GM23338 (cell line): ENCODE results near the gene FRMD3.

Experiments
- CREB1 ChIP-seq: fragments of 250-450 bp; sonication (Bioruptor Pico); IDR thresholded peaks from 2 replicates; pipeline ENCODE4 v1.5.0; 2020; ENCODE audit warnings: low read depth, mild to moderate bottlenecking, moderate library complexity
- EZH2 ChIP-seq: fragments of 200-600 bp; sonication (generic); IDR thresholded peaks from one replicate; pipeline ENCODE4 v1.8.0; 2017; ENCODE audit warnings: antibody characterized with exemption, mild to moderate bottlenecking, low read depth; ENCODE audit not compliant: unreplicated experiment
- EZH2phosphoT487 ChIP-seq: fragments of 200-600 bp; sonication (generic); IDR thresholded peaks from one replicate; pipeline ENCODE4 v1.8.1; 2018; ENCODE audit warnings: antibody characterized with exemption; ENCODE audit not compliant: unreplicated experiment
- JUNB ChIP-seq: IDR thresholded peaks from one replicate; pipeline ENCODE4 v1.6.1; 2016; ENCODE audit warnings: antibody characterized with exemption; ENCODE audit not compliant: unreplicated experiment
- POLR2AphosphoS5 ChIP-seq: IDR thresholded peaks from 2 replicates; pipeline ENCODE4 v1.6.1; 2016; ENCODE audit warnings: antibody characterized with exemption, low read depth
- TF ChIP-seq, protein P1 (sequence below), 2 experiments: fragments of 200-600 bp in 1 of 2; sonication (generic) in 1 of 2; conservative IDR thresholded peaks; 2 replicates each; pipeline versions ENCODE4 v1.5.1 to v1.6.1; 2016 to 2017; ENCODE audit warnings: antibody characterized with exemption in 2 of 2, low read depth in 2 of 2, mild to moderate bottlenecking in 2 of 2, moderate library complexity in 1 of 2
- TF ChIP-seq, protein P2 (sequence below): IDR thresholded peaks from one replicate; pipeline ENCODE4 v1.6.1; 2018; ENCODE audit warnings: antibody characterized with exemption; ENCODE audit not compliant: unreplicated experiment
- TF ChIP-seq, protein P3 (sequence below): IDR thresholded peaks from 2 replicates; pipeline ENCODE4 v1.6.1; 2016; ENCODE audit warnings: antibody characterized with exemption
- TF ChIP-seq, protein P4 (sequence below): fragments of 250-450 bp; sonication (Bioruptor Pico); IDR thresholded peaks from 2 replicates; pipeline ENCODE4 v1.5.0; 2020; ENCODE audit warnings: mild to moderate bottlenecking, moderate library complexity

DNA sequence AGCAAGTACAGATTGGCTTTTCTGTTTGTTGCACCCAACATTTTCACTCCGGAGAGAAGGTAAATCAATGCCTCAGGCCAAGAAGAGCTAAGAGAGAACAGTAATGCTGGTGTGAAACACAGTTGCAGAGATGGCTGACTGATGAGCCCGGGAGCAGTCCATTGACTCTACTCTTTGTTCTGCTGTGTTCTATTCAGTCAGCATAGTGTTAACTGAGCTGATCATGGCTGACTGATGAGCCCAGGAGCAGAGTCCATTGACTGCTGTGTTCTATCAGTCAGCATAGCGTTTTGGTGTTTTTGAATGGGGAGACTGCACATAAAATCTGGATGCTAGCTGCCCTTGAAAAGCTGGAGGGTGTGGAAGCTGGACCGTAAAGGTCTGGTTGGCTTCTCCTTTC lies 141.4 kb downstream of the FRMD3 start:
- TF ChIP-seq POLR2AphosphoS5 = no peak
- TF ChIP-seq, protein P1, sequence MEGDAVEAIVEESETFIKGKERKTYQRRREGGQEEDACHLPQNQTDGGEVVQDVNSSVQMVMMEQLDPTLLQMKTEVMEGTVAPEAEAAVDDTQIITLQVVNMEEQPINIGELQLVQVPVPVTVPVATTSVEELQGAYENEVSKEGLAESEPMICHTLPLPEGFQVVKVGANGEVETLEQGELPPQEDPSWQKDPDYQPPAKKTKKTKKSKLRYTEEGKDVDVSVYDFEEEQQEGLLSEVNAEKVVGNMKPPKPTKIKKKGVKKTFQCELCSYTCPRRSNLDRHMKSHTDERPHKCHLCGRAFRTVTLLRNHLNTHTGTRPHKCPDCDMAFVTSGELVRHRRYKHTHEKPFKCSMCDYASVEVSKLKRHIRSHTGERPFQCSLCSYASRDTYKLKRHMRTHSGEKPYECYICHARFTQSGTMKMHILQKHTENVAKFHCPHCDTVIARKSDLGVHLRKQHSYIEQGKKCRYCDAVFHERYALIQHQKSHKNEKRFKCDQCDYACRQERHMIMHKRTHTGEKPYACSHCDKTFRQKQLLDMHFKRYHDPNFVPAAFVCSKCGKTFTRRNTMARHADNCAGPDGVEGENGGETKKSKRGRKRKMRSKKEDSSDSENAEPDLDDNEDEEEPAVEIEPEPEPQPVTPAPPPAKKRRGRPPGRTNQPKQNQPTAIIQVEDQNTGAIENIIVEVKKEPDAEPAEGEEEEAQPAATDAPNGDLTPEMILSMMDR (conservative IDR thresholded peaks at IDR 0.05; ENCODE audit: low read depth in 2 of 2) = no peak
- no peak for TF ChIP-seq EZH2
- no peak for TF ChIP-seq CREB1
- no peak for TF ChIP-seq JUNB
- TF ChIP-seq, protein P2, sequence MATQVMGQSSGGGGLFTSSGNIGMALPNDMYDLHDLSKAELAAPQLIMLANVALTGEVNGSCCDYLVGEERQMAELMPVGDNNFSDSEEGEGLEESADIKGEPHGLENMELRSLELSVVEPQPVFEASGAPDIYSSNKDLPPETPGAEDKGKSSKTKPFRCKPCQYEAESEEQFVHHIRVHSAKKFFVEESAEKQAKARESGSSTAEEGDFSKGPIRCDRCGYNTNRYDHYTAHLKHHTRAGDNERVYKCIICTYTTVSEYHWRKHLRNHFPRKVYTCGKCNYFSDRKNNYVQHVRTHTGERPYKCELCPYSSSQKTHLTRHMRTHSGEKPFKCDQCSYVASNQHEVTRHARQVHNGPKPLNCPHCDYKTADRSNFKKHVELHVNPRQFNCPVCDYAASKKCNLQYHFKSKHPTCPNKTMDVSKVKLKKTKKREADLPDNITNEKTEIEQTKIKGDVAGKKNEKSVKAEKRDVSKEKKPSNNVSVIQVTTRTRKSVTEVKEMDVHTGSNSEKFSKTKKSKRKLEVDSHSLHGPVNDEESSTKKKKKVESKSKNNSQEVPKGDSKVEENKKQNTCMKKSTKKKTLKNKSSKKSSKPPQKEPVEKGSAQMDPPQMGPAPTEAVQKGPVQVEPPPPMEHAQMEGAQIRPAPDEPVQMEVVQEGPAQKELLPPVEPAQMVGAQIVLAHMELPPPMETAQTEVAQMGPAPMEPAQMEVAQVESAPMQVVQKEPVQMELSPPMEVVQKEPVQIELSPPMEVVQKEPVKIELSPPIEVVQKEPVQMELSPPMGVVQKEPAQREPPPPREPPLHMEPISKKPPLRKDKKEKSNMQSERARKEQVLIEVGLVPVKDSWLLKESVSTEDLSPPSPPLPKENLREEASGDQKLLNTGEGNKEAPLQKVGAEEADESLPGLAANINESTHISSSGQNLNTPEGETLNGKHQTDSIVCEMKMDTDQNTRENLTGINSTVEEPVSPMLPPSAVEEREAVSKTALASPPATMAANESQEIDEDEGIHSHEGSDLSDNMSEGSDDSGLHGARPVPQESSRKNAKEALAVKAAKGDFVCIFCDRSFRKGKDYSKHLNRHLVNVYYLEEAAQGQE = no peak
- no peak for TF ChIP-seq EZH2phosphoT487
- TF ChIP-seq, protein P3, sequence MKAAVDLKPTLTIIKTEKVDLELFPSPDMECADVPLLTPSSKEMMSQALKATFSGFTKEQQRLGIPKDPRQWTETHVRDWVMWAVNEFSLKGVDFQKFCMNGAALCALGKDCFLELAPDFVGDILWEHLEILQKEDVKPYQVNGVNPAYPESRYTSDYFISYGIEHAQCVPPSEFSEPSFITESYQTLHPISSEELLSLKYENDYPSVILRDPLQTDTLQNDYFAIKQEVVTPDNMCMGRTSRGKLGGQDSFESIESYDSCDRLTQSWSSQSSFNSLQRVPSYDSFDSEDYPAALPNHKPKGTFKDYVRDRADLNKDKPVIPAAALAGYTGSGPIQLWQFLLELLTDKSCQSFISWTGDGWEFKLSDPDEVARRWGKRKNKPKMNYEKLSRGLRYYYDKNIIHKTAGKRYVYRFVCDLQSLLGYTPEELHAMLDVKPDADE = no peak
- TF ChIP-seq, protein P4, sequence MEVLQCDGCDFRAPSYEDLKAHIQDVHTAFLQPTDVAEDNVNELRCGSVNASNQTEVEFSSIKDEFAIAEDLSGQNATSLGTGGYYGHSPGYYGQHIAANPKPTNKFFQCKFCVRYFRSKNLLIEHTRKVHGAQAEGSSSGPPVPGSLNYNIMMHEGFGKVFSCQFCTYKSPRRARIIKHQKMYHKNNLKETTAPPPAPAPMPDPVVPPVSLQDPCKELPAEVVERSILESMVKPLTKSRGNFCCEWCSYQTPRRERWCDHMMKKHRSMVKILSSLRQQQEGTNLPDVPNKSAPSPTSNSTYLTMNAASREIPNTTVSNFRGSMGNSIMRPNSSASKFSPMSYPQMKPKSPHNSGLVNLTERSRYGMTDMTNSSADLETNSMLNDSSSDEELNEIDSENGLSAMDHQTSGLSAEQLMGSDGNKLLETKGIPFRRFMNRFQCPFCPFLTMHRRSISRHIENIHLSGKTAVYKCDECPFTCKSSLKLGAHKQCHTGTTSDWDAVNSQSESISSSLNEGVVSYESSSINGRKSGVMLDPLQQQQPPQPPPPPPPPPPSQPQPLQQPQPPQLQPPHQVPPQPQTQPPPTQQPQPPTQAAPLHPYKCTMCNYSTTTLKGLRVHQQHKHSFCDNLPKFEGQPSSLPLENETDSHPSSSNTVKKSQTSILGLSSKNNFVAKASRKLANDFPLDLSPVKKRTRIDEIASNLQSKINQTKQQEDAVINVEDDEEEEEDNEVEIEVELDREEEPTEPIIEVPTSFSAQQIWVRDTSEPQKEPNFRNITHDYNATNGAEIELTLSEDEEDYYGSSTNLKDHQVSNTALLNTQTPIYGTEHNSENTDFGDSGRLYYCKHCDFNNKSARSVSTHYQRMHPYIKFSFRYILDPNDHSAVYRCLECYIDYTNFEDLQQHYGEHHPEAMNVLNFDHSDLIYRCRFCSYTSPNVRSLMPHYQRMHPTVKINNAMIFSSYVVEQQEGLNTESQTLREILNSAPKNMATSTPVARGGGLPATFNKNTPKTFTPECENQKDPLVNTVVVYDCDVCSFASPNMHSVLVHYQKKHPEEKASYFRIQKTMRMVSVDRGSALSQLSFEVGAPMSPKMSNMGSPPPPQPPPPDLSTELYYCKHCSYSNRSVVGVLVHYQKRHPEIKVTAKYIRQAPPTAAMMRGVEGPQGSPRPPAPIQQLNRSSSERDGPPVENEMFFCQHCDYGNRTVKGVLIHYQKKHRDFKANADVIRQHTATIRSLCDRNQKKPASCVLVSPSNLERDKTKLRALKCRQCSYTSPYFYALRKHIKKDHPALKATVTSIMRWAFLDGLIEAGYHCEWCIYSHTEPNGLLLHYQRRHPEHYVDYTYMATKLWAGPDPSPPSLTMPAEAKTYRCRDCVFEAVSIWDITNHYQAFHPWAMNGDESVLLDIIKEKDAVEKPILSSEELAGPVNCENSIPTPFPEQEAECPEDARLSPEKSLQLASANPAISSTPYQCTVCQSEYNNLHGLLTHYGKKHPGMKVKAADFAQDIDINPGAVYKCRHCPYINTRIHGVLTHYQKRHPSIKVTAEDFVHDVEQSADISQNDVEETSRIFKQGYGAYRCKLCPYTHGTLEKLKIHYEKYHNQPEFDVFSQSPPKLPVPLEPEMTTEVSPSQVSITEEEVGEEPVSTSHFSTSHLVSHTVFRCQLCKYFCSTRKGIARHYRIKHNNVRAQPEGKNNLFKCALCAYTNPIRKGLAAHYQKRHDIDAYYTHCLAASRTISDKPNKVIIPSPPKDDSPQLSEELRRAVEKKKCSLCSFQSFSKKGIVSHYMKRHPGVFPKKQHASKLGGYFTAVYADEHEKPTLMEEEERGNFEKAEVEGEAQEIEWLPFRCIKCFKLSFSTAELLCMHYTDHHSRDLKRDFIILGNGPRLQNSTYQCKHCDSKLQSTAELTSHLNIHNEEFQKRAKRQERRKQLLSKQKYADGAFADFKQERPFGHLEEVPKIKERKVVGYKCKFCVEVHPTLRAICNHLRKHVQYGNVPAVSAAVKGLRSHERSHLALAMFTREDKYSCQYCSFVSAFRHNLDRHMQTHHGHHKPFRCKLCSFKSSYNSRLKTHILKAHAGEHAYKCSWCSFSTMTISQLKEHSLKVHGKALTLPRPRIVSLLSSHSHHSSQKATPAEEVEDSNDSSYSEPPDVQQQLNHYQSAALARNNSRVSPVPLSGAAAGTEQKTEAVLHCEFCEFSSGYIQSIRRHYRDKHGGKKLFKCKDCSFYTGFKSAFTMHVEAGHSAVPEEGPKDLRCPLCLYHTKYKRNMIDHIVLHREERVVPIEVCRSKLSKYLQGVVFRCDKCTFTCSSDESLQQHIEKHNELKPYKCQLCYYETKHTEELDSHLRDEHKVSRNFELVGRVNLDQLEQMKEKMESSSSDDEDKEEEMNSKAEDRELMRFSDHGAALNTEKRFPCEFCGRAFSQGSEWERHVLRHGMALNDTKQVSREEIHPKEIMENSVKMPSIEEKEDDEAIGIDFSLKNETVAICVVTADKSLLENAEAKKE = no peak
